Fibroblast of skin of left quadriceps (primary cell): ENCODE results near the gene MTCP1.
A peak's percentile ranks its signal among the peaks of the same experiment; 100 is the strongest.

Experiments
- DNase-seq, 2 experiments: peaks; one replicate each; pipeline ENCODE4 v3.0.0-alpha.2; 2013; ENCODE audit warnings: low read depth in 2 of 2

Gene MTCP1

GRCh38 chrX:155070975-155071693, at the start of gene MTCP1, which contains the start of the genes BRCC3 and CMC4:
Gene MTCP1, minus strand, starts transcription at chrX:155071136. Its CDS starts 5,126 bp downstream, at chrX:155066010.
Gene BRCC3, plus strand, starts transcription at chrX:155071508. Its CDS starts 20 bp downstream, at chrX:155071528.
Gene CMC4, minus strand, starts transcription at chrX:155071136. Its CDS starts 7,113 bp downstream, at chrX:155064023.
- DNase-seq, result peak; percentile 45 to 46

- no peak for DNase-seq
These were observed 44.4 kb upstream of the MTCP1 start for GRCh38 chrX:155115174-155115819.

- no peak for DNase-seq
These were observed 42.2 kb upstream of the MTCP1 start for GRCh38 chrX:155113097-155113496.

GRCh38 chrX:155112171-155112570, 41.2 kb upstream of the MTCP1 start:
- DNase-seq, result no peak

GRCh38 chrX:155108427-155108826, 37.5 kb upstream of the MTCP1 start:
- no peak for DNase-seq

- DNase-seq, result no peak
These were observed 35.0 kb upstream of the MTCP1 start for GRCh38 chrX:155105919-155106318.

- DNase-seq, result no peak
These were observed 23.6 kb upstream of the MTCP1 start for GRCh38 chrX:155094468-155095061.

GRCh38 chrX:155086961-155087735, 16.2 kb upstream of the MTCP1 start:
- no peak for DNase-seq

GRCh38 chrX:155086202-155086840, 15.4 kb upstream of the MTCP1 start:
- DNase-seq, result no peak

GRCh38 chrX:155071694-155072280, 851 bp upstream of the MTCP1 start:
- DNase-seq, result no peak

- DNase-seq, result no peak
These were observed 317 bp downstream of the MTCP1 start for GRCh38 chrX:155070663-155070974.

GRCh38 chrX:155070038-155070437, 898 bp downstream of the MTCP1 start:
- DNase-seq, result no peak

GRCh38 chrX:155069414-155069813, 1.5 kb downstream of the MTCP1 start:
- DNase-seq, result no peak

- no peak for DNase-seq
These were observed 2.8 kb downstream of the MTCP1 start for GRCh38 chrX:155068165-155068564.

GRCh38 chrX:155065035-155065734, 5.8 kb downstream of the MTCP1 start:
- DNase-seq, result no peak

GRCh38 chrX:155061760-155062159, 9.2 kb downstream of the MTCP1 start:
- no peak for DNase-seq

GRCh38 chrX:155056877-155057792, 13.8 kb downstream of the MTCP1 start:
- peak in 1 of 2 experiments; percentile 33 for DNase-seq

- no peak for DNase-seq
These were observed 14.5 kb downstream of the MTCP1 start for GRCh38 chrX:155056471-155056870.

GRCh38 chrX:155055494-155055893, 15.4 kb downstream of the MTCP1 start:
- no peak for DNase-seq

- no peak for DNase-seq
These were observed 16.7 kb downstream of the MTCP1 start for GRCh38 chrX:155054255-155054654.
